ENCODE measurements around the gene DDAH1.

DNA sequence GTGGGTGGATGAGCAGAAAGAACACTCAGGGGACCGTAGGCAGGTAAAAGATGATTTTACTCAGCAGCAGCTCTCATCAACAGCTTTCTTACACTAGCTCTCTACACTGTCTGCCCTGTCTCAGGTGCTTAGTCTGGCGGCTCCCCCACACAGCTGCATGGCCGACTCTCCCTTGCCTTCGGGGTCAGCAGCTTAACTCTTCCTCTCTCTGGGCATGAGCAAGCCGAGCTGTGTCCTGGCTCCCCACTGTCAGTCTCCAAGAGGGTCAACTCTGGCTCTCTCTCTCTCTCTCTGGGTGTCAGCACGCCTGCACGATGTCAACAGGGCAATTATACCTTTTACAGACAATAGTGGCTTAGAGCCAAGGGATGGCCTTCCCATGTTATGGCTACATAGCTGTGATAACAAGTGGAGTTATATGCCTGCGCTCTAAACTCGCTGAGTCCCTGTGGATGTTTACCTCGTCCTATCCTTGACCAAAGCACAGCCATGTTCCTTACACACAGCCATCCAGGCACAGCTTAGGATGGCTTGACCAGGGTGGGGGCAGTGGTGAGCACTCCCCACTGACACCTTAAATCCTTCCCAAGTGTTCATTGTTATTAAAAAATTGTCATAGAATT, 185.4 kb downstream of the DDAH1 start:
- TF ChIP-seq, protein P1, sequence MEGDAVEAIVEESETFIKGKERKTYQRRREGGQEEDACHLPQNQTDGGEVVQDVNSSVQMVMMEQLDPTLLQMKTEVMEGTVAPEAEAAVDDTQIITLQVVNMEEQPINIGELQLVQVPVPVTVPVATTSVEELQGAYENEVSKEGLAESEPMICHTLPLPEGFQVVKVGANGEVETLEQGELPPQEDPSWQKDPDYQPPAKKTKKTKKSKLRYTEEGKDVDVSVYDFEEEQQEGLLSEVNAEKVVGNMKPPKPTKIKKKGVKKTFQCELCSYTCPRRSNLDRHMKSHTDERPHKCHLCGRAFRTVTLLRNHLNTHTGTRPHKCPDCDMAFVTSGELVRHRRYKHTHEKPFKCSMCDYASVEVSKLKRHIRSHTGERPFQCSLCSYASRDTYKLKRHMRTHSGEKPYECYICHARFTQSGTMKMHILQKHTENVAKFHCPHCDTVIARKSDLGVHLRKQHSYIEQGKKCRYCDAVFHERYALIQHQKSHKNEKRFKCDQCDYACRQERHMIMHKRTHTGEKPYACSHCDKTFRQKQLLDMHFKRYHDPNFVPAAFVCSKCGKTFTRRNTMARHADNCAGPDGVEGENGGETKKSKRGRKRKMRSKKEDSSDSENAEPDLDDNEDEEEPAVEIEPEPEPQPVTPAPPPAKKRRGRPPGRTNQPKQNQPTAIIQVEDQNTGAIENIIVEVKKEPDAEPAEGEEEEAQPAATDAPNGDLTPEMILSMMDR (conservative IDR thresholded peaks at IDR 0.05; ENCODE audit: low read length) = no peak
- no peak for TF ChIP-seq EZH2phosphoT487 (IDR thresholded peaks at IDR 0.05; ENCODE audit: borderline replicate concordance)
